ENCODE results near the gene PDE4D. TPM values are rescaled to one million over a fixed set of nuclear protein-coding genes. Genes with fewer than 3 reads are reported as not detected.

Gene PDE4D
- total and polyA plus RNA-seq, 2 donors (not counting 3 experiments of a cell fraction or from before 2014, with no cell fraction given): 34.5 to 51.2 TPM

DNA sequence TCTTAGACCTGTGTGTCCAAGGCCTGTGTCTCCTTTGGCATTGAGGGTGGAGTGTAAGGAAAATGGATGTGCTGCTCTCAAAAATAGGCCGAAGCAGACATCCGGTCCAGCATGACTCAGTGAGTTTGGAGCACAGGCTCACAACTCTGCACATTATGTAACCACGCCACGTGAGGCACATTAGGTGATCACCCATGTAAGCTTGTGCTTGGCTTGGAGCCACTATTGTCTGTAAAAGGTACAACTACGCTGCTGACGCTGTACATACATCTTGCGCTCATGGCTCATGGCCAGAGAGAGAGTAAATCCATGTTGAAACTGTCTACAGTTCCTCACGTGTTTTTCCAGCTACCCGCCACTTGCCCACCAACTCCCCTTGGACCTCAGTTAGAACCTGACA is 177.5 kb downstream of the PDE4D start:
- no peak overlapping the region for H3K9ac ChIP-seq (replicated peaks; ENCODE audit: extremely low read depth, insufficient read depth, low read length)
- POLR2A ChIA-PET: no interaction called here
- no peak for DNase-seq (ENCODE audit: low read depth, low spot score)
- H3K36me3 ChIP-seq (ENCODE audit: control insufficient read depth in 2 of 2, extremely low read depth in 1 of 2, insufficient read depth in 2 of 2, low read length in 2 of 2): no peaks in the 10 kb centered on the region
- H3K9me1 ChIP-seq (replicated peaks; ENCODE audit: control insufficient read depth, extremely low read depth, insufficient read depth, low read length): no peaks in the 10 kb centered on the region
- H3K4me1 ChIP-seq (ENCODE audit: control insufficient read depth, extremely low read depth, insufficient read depth, low read length): no peaks in the 10 kb centered on the region
- intact Hi-C loops (cut with micrococcal nuclease): no loop called here
- dilution Hi-C loops (cut with MboI; ENCODE audit: extremely low pct_ligation_motif_present, low sequenced_read_pairs): no loop called here
- no peak overlapping the region for H2AFZ ChIP-seq (ENCODE audit: low read depth, low read length)
- H3K4me3 ChIP-seq (replicated peaks in 1 of 3; ENCODE audit: insufficient read depth in 1 of 3, low read depth in 1 of 3, low read length in 3 of 3): no peak overlapping the region
- TF ChIP-seq EZH2 (IDR thresholded peaks at IDR 0.05; ENCODE audit: borderline replicate concordance, low read depth, low read length, severe bottlenecking): no peak
- no peak for TF ChIP-seq POLR2AphosphoS5 (IDR thresholded peaks at IDR 0.05; ENCODE audit: insufficient read depth, low read depth, low read length)
- no peak for TF ChIP-seq JUN (IDR thresholded peaks at IDR 0.05; ENCODE audit: borderline replicate concordance, insufficient read depth, insufficient read length, low read depth)
- TF ChIP-seq, protein P1, sequence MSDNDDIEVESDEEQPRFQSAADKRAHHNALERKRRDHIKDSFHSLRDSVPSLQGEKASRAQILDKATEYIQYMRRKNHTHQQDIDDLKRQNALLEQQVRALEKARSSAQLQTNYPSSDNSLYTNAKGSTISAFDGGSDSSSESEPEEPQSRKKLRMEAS (IDR thresholded peaks at IDR 0.05; ENCODE audit: insufficient read depth, insufficient read length): no peak
- TF ChIP-seq FOS (IDR thresholded peaks at IDR 0.05; ENCODE audit: borderline replicate concordance, insufficient read depth, low read length): no peak
- TF ChIP-seq, protein P2, sequence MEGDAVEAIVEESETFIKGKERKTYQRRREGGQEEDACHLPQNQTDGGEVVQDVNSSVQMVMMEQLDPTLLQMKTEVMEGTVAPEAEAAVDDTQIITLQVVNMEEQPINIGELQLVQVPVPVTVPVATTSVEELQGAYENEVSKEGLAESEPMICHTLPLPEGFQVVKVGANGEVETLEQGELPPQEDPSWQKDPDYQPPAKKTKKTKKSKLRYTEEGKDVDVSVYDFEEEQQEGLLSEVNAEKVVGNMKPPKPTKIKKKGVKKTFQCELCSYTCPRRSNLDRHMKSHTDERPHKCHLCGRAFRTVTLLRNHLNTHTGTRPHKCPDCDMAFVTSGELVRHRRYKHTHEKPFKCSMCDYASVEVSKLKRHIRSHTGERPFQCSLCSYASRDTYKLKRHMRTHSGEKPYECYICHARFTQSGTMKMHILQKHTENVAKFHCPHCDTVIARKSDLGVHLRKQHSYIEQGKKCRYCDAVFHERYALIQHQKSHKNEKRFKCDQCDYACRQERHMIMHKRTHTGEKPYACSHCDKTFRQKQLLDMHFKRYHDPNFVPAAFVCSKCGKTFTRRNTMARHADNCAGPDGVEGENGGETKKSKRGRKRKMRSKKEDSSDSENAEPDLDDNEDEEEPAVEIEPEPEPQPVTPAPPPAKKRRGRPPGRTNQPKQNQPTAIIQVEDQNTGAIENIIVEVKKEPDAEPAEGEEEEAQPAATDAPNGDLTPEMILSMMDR (IDR thresholded peaks at IDR 0.05; ENCODE audit: extremely low read depth in 1 of 2, insufficient read depth in 1 of 2, low read depth in 1 of 2, low read length in 2 of 2): no peak
- TF ChIP-seq MYC (IDR thresholded peaks at IDR 0.05; ENCODE audit: low read depth, low read length): no peak
- H3K27me3 ChIP-seq (ENCODE audit: control insufficient read depth in 2 of 2, insufficient read depth in 2 of 2, low read length in 2 of 2): no peaks in the 10 kb centered on the region
- no TSS peak for BruUV-seq (replicated peaks)
- CTCF ChIA-PET: interaction anchor here (0.9 kb wide), 1 partner anchor 8 kb away, joined by 3 read pairs; no protein-coding TSS in a partner anchor
- no peak overlapping the region for H3K4me2 ChIP-seq (ENCODE audit: insufficient read depth, low read length)
- H3K27ac ChIP-seq (ENCODE audit: insufficient read depth, low read depth, low read length): no peak overlapping the region
- H4K20me1 ChIP-seq (replicated peaks; ENCODE audit: control insufficient read depth, extremely low read depth, insufficient read depth, low read length): no peaks in the 10 kb centered on the region
- no peaks in the 10 kb centered on the region for H3K79me2 ChIP-seq (ENCODE audit: control insufficient read depth, insufficient read depth, low read length)
- H3K9me3 ChIP-seq (replicated peaks; ENCODE audit: control insufficient read depth, insufficient read depth, low read length): no peaks in the 10 kb centered on the region
- FAIRE-seq: no peak

Measured in endothelial cell of umbilical vein (primary cell).